ENCODE measurements around the gene SLC10A7. TPM values are rescaled to one million over a fixed set of nuclear protein-coding genes. Genes with fewer than 3 reads are reported as not detected.
A peak's percentile ranks its signal among the peaks of the same experiment; 100 is the strongest.

Gene SLC10A7
- total RNA-seq, 1 donor from 2014 or later = 22.9 TPM

DNA sequence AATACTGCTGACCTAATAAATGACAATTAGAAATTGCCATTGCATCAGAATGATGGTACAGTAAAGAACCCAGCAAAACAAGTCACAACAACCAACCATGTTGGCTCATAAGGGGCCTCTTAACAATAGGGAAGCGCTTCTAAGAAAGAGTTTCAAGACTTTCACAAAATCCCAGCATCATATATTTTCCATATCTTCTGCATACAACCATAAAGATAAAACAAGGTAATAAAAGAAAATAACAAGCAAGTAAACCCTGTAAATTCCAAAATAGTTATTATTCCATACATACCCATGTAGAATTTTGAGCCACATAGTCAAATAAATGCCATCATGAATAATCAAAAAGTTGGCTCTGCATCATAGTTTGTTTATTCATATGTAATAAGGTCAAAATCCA lies 8.2 kb downstream of the SLC10A7 start:
- intact Hi-C loops (cut with micrococcal nuclease) = no loop called here
- Mint-ChIP-seq H3K27me3 (no peaks in the 10 kb centered on the region), H3K27ac (no peak overlapping the region), H3K9me3 (peaks cover 2% of the 10 kb centered on the region), H3K36me3 (ENCODE audit: low read depth) (peaks cover 15% of the 10 kb centered on the region), H3K4me1 (peaks cover 9% of the 10 kb centered on the region), H3K4me3 (no peak overlapping the region)
- DNase-seq = no peak

DNA sequence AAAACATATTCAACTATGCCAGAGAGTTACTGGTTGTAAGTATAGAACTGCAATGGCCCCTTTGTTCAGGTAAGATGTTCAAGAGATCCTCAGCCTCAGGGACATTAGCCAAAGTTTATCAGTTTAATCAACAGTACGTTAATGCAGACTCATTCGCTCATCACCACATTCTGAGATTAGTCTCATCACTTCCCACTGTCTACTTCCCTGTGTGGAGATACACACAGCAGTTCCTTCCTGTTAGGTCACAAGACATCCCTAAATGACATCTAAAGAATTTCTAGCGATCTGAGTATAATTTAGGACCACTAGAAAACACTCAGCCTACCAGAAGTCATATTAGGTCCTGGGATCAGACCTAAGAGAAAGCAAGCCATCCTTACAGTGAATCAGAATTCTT lies 10.4 kb downstream of the SLC10A7 start:
- peaks cover 26% of the 10 kb centered on the region for H3K36me3 Mint-ChIP-seq (ENCODE audit: low read depth)
- H3K9me3 Mint-ChIP-seq = peaks cover 5% of the 10 kb centered on the region
- DNase-seq = no peak
- H3K4me1 Mint-ChIP-seq = peaks cover 12% of the 10 kb centered on the region
- no peaks in the 10 kb centered on the region for H3K27me3 Mint-ChIP-seq
- no peak overlapping the region for H3K4me3 Mint-ChIP-seq
- H3K27ac Mint-ChIP-seq = no peak overlapping the region
- intact Hi-C loops (cut with micrococcal nuclease) = no loop called here

DNA sequence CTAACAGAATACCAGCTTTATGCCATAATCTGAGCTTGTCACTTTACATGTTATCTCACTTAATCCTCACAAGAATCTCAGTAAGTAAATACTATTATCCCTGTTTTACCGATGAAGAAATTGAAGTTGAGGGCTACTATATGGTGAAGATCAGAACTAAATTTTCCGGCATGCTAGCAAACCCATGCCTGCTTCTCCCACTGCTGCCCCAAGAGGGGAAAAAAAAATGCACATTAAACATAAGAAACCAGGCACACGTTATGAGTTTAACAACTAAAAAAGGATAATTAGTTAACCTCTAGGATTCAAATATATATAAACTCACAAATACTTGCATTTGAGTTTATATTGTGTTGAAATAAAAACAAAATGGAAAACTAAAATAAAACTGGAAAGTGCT lies 10.8 kb downstream of the SLC10A7 start:
- H3K4me1 Mint-ChIP-seq = peaks cover 16% of the 10 kb centered on the region
- H3K27me3 Mint-ChIP-seq = no peaks in the 10 kb centered on the region
- no peak overlapping the region for H3K27ac Mint-ChIP-seq
- DNase-seq = no peak
- no peak overlapping the region for H3K4me3 Mint-ChIP-seq
- intact Hi-C loops (cut with micrococcal nuclease) = no loop called here
- H3K36me3 Mint-ChIP-seq (ENCODE audit: low read depth) = peaks cover 25% of the 10 kb centered on the region
- peaks cover 5% of the 10 kb centered on the region for H3K9me3 Mint-ChIP-seq

DNA sequence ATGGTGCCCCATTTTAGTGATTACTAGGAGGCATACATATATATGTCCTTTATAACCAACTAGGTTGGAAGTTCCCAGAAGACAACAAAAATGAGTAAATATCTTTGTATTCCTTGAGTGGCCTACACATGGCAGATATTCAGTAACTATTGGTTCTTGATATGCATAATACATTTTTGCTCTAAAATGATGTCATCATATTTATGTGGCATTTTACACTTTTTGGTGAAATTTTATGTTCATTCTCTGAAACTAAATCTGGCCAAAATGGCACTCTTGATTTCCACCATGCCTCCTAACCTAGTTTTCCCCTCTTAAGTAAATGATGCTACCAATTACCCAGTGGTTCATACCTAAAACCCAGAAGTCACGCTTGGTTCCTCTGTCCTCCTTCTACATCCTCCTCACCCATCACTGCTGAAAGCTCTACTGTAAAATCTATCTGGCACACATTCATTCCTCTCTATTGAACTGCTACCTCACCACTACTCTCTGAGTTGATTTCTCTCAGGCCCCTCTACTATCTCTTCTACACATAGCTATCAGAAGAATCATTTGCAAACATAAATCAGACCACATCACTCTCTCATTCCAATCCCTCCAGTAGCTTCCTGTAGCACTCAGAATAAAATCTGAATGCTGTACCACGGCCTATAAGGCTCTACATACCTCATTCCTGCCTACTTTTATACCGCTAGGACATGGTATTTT lies 13.4 kb downstream of the SLC10A7 start:
- DNase-seq = no peak
- intact Hi-C loops (cut with micrococcal nuclease) = no loop called here
- Mint-ChIP-seq H3K4me3 (no peak overlapping the region), H3K4me1 (peaks cover 20% of the 10 kb centered on the region), H3K27ac (no peak overlapping the region), H3K9me3 (peaks cover 7% of the 10 kb centered on the region), H3K36me3 (ENCODE audit: low read depth) (peaks cover 26% of the 10 kb centered on the region), H3K27me3 (no peaks in the 10 kb centered on the region)

DNA sequence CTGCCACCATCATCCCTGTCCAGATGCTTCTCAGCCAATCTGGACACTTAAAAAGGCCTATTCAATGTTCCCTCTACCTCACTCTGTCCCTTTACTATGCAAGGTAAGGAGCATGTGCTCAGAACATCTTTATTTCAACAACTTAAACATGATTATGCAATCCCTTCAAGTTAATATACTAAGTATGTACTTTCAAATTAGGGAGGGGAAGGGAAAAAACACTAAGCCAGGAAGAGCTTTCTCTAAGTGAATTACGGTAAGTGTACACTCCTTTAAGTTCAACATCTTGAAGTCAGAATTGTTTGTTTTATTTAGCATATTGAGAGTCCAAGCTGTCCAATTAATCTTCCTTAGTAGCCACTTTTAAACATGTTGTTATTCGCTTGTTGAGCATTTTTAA lies 14.1 kb downstream of the SLC10A7 start:
- H3K9me3 Mint-ChIP-seq = peaks cover 9% of the 10 kb centered on the region
- H3K36me3 Mint-ChIP-seq (ENCODE audit: low read depth) = peaks cover 34% of the 10 kb centered on the region
- intact Hi-C loops (cut with micrococcal nuclease) = loop anchor here (2.0 kb wide), 1 partner anchor 13 kb away; the partner anchor contains the start of gene SLC10A7
- no peak overlapping the region for H3K4me3 Mint-ChIP-seq
- H3K27ac Mint-ChIP-seq = no peak overlapping the region
- H3K4me1 Mint-ChIP-seq = peaks cover 20% of the 10 kb centered on the region
- DNase-seq = no peak
- H3K27me3 Mint-ChIP-seq = no peaks in the 10 kb centered on the region

DNA sequence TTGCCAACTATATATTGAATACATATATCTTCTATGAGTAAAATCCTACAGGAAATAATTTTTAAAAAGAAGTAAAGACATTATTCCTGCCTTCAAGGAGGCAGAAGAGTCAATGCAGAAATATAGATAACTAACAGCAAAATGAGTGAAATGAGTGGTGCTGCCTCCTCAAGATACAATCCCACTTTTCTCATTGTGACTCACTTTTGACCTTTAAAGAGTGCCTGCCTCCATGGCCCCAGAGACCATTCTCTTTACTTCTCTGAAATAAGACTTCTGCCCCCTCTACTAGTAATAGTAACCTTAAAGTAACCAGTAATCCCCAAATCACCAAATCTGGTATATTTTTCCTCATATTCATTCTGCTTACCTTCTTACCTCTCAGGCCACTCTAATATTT lies 15.5 kb downstream of the SLC10A7 start:
- no peak for DNase-seq
- no peaks in the 10 kb centered on the region for H3K27me3 Mint-ChIP-seq
- H3K4me3 Mint-ChIP-seq = no peak overlapping the region
- H3K36me3 Mint-ChIP-seq (ENCODE audit: low read depth) = peaks cover 36% of the 10 kb centered on the region
- H3K4me1 Mint-ChIP-seq = peaks cover 17% of the 10 kb centered on the region
- intact Hi-C loops (cut with micrococcal nuclease) = loop anchor here (2.0 kb wide), 1 partner anchor 15 kb away; the partner anchor contains the start of gene SLC10A7
- peaks cover 9% of the 10 kb centered on the region for H3K9me3 Mint-ChIP-seq
- peak overlapping the region; percentile 54 for H3K27ac Mint-ChIP-seq

DNA sequence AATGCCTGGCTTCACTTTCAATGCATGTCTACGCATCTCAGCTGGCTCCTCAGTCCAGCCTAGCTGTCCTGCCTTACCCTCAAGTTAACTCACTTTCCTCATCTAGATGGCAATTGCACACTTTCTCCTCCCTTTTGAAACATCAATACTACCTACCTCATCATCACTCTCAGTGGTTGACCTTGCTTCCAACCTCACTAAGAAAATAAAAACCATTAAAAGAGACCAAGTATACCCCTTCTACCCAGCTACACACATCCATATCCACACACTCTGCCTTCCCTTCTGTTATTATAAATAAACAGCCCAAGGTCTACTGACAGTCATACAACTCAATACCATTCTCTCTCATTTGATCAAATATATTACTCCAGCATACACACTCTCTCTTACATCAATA lies 21.5 kb downstream of the SLC10A7 start:
- Mint-ChIP-seq H3K27me3 (no peaks in the 10 kb centered on the region), H3K4me3 (no peak overlapping the region), H3K4me1 (peaks cover 7% of the 10 kb centered on the region), H3K9me3 (peaks cover 4% of the 10 kb centered on the region), H3K36me3 (ENCODE audit: low read depth) (peaks cover 17% of the 10 kb centered on the region), H3K27ac (no peak overlapping the region)
- DNase-seq = no peak
- intact Hi-C loops (cut with micrococcal nuclease) = no loop called here

DNA sequence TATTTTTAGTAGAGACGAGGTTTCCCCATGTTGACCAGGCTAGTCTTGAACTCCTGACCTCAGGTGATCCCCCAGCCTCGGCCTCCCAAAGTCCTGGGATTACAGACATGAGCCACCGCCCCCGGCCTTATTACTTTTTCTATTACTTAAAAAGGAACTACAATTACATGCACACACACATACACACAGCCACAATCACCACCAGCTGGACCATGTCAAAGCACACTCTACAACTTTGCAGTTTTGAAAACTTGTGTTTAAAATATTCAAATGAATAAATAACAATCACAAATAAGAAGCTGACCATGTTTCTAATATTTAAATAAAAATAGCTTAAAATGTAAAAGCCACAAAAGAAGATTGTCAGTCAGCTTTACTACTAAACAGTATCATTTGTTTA lies 23.4 kb downstream of the SLC10A7 start:
- Mint-ChIP-seq H3K9me3 (peaks cover 5% of the 10 kb centered on the region), H3K4me3 (no peak overlapping the region), H3K4me1 (peaks cover 8% of the 10 kb centered on the region), H3K27ac (no peak overlapping the region), H3K27me3 (no peaks in the 10 kb centered on the region), H3K36me3 (ENCODE audit: low read depth) (peaks cover 16% of the 10 kb centered on the region)
- no peak for DNase-seq
- intact Hi-C loops (cut with micrococcal nuclease) = no loop called here

DNA sequence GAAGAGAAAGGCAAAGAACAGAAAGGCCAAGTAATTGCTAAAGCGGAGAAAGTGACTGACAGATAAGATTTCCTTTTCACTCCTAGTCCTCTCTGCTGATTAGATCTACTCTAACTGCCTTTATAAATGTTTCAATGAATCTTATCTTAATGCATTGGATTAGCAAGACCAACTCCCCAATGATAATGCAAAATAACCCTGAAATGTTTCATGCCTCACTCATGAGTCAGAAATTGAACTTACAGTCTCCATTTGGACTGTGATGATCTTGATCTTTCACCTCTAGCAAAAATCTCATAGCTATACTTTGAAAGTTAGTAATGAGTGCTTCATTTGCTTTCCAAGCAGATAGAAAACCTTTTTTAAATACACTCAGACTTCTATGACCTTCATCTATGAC lies 26.5 kb downstream of the SLC10A7 start:
- Mint-ChIP-seq H3K27ac (no peak overlapping the region), H3K4me1 (peaks cover 8% of the 10 kb centered on the region), H3K4me3 (no peak overlapping the region), H3K27me3 (no peaks in the 10 kb centered on the region), H3K36me3 (ENCODE audit: low read depth) (peaks cover 17% of the 10 kb centered on the region), H3K9me3 (peaks cover 13% of the 10 kb centered on the region)
- DNase-seq = no peak
- intact Hi-C loops (cut with micrococcal nuclease) = no loop called here

DNA sequence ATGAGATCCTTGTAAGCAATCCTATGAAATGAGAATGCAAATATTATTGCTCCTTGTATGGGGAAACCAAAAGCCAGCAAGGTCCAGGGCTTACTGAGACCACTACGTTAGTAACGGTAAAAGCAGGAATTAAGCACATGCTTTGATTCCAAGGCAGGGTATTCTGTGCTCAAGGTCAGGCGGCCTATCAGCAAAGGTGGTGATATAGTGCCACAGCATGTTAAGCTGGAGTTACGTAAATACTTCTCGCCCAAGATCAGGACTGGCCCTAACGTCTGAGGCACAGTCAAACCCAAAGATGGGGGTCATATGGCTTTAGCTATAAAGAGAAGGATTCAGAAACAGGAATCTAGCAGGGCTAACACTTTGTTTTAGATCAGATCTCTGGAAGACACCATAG lies 27.6 kb downstream of the SLC10A7 start:
- Mint-ChIP-seq H3K9me3 (peaks cover 13% of the 10 kb centered on the region), H3K27ac (no peak overlapping the region), H3K27me3 (no peaks in the 10 kb centered on the region), H3K4me1 (peaks cover 8% of the 10 kb centered on the region), H3K36me3 (ENCODE audit: low read depth) (peaks cover 17% of the 10 kb centered on the region), H3K4me3 (no peak overlapping the region)
- no peak for DNase-seq
- intact Hi-C loops (cut with micrococcal nuclease) = no loop called here

DNA sequence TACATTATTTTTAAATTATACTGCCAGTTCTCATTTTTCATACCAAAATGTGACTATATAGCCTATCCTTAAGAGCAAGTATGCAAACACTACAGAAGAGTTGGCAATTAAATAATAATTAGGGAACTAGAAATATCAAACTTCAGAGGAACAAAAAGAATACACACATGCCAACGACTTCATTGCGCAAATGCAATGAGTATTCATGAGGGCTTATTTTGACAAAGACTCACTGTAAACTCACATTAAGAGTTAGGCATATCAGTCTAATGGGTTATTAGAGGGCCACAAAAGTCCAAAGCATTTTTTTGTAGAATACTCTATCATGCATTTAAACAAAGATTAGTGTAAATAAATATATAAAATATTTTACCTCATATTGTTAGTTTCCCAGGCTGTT lies 31.6 kb downstream of the SLC10A7 start:
- DNase-seq = no peak
- Mint-ChIP-seq H3K4me1 (peaks cover 14% of the 10 kb centered on the region), H3K4me3 (no peak overlapping the region), H3K27me3 (no peaks in the 10 kb centered on the region), H3K9me3 (peaks cover 13% of the 10 kb centered on the region), H3K36me3 (ENCODE audit: low read depth) (peaks cover 31% of the 10 kb centered on the region), H3K27ac (no peak overlapping the region)
- intact Hi-C loops (cut with micrococcal nuclease) = no loop called here

DNA sequence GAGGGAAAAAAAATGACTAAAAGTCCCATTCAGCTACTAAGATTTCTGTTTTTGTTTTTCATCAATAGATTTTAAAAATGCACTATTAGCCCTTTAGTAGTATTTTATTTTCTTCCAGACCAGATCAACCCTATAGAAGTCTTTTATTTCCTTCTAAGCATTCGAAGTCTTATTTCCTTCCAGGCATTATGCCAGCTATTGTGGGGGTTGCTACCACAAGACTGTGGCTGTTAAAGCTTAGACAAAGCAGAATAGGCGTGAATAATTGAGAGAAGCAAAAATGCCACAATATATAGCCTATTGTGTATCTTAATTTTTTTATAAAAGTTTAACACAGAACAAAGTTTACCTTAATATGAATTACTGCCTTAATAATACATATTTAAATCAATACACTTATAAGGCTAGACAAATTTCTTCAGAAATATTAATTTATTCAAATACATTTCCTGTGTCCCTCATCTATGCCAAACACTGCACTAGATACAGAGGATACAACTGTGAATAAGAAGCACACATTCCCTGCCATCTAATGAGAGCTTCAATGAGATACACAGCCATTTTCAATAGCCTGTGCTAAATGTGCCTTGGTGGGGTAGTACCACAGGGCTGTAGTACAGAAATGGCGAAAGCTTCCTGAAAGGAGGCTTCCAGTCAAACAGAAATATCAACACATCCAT lies 33.1 kb downstream of the SLC10A7 start:
- Mint-ChIP-seq H3K27me3 (no peaks in the 10 kb centered on the region), H3K36me3 (ENCODE audit: low read depth) (peaks cover 35% of the 10 kb centered on the region), H3K9me3 (peaks cover 10% of the 10 kb centered on the region), H3K27ac (no peak overlapping the region), H3K4me1 (peaks cover 13% of the 10 kb centered on the region), H3K4me3 (no peak overlapping the region)
- DNase-seq = no peak
- intact Hi-C loops (cut with micrococcal nuclease) = loop anchor here (2.0 kb wide), 1 partner anchor 14 kb away; no protein-coding TSS in a partner anchor

DNA sequence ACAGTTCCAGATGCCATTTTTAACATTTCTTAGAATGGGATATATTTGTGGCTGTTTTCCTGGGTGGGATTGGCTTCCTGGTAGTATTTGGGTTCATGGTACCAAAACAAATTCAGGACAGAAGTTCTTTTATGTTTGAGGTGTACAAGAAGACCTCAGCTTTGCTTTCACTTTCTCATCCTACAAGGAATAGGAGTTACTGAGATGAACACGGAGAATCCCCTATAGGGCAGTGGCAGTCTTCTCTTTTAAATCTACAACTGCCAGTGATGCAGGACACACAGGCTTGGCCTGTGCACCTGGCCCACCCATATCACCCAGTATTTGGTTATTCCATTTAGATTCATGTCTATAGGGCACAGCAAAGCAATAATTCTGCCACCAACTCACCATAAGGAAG lies 35.2 kb downstream of the SLC10A7 start:
- H3K4me1 Mint-ChIP-seq = peaks cover 13% of the 10 kb centered on the region
- H3K4me3 Mint-ChIP-seq = peak overlapping the region; percentile 9
- peak overlapping the region; percentile 55 for H3K27ac Mint-ChIP-seq
- H3K9me3 Mint-ChIP-seq = peaks cover 18% of the 10 kb centered on the region
- H3K36me3 Mint-ChIP-seq (ENCODE audit: low read depth) = peaks cover 48% of the 10 kb centered on the region
- H3K27me3 Mint-ChIP-seq = no peaks in the 10 kb centered on the region
- no peak for DNase-seq
- intact Hi-C loops (cut with micrococcal nuclease) = no loop called here

DNA sequence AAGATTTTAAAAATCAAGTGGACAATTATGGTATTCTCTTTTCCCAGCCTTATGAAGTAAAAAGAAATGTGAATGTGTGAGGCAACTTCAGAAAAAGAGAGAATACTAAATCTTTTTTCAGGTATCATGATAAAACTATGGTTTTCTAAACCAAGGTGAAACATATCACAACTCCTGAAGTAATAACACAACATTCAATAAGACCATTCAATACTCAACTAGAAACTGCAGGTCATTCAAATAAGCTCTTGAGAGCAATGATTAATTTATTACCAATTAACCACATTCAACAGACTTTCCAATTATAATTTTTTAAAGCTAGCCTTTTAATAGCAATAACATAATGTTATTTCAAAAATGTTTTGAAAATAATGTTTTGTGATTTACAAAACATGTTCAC lies 35.8 kb downstream of the SLC10A7 start:
- H3K4me3 Mint-ChIP-seq = no peak overlapping the region
- peaks cover 13% of the 10 kb centered on the region for H3K4me1 Mint-ChIP-seq
- no peaks in the 10 kb centered on the region for H3K27me3 Mint-ChIP-seq
- no peak for DNase-seq
- intact Hi-C loops (cut with micrococcal nuclease) = no loop called here
- H3K36me3 Mint-ChIP-seq (ENCODE audit: low read depth) = peaks cover 44% of the 10 kb centered on the region
- peaks cover 15% of the 10 kb centered on the region for H3K9me3 Mint-ChIP-seq
- no peak overlapping the region for H3K27ac Mint-ChIP-seq
